ENCODE measurements around the gene RFC2. TPM values are rescaled to one million over a fixed set of nuclear protein-coding genes. Genes with fewer than 3 reads are reported as not detected.

The RFC2 gene
- polyA plus RNA-seq, 2 of the 4 experiments (the other 2 are of a cell fraction): 44.6 to 71.2 TPM

- CTCF ChIA-PET: interaction anchor here (0.8 to 2.8 kb wide), 5 partner anchors 11 to 115 kb away, joined by 3 to 19 read pairs (median 9); no protein-coding TSS in a partner anchor
- POLR2A ChIA-PET: no interaction called here
Measured at GRCh38 chr7:74182453-74183090, 71.6 kb downstream of the RFC2 start.

GRCh38 chr7:74181821-74182220 lies 72.4 kb downstream of the RFC2 start:
- ATAC-seq (no peak), FAIRE-seq (no peak), DNase-seq (ENCODE audit: low read depth in 1 of 2, low spot score in 1 of 2) (no peak)
- CTCF ChIA-PET: interaction anchor here (2.1 to 2.8 kb wide), 4 partner anchors 12 to 114 kb away, joined by 7 to 19 read pairs (median 10); no protein-coding TSS in a partner anchor
- H3K27ac ChIP-seq: no peak overlapping the region
- POLR2A ChIA-PET: no interaction called here
- no peaks in the 10 kb centered on the region for H3K9me3 ChIP-seq
- peaks cover 33% of the 10 kb centered on the region; the same call in 2 of the 3 replicates for H3K4me1 ChIP-seq
- H3K4me3 ChIP-seq: no peak overlapping the region
- WGBS (ENCODE audit: missing lambda C conversion rate): 69% methylated on average over 5 of the region's 5 CpGs
- no peak overlapping the region for H3K4me2 ChIP-seq
- TF ChIP-seq HMGXB4 (CRISPR knock-in tag; IDR thresholded peaks at IDR 0.05; ENCODE audit: borderline replicate concordance): no peak
- TF ChIP-seq FOXS1 (CRISPR knock-in tag; IDR thresholded peaks at IDR 0.05): no peak
- no peak for TF ChIP-seq SMC3 (IDR thresholded peaks at IDR 0.05)
- TF ChIP-seq REST (IDR thresholded peaks at IDR 0.05): no peak
- TF ChIP-seq BCL3 (IDR thresholded peaks at IDR 0.05): no peak
- TF ChIP-seq RAD21 (conservative IDR thresholded peaks at IDR 0.05 in 1 of 2, IDR thresholded peaks at IDR 0.05 in 1 of 2): no peak
- TF ChIP-seq POLR2A (IDR thresholded peaks at IDR 0.05; ENCODE audit: low read length): no peak
- no peak for TF ChIP-seq KDM1A (IDR thresholded peaks at IDR 0.05; ENCODE audit: low read depth)
- TF ChIP-seq CBX8 (IDR thresholded peaks at IDR 0.05): no peak
- TF ChIP-seq ATOH8 (CRISPR knock-in tag; IDR thresholded peaks at IDR 0.05; ENCODE audit: low read depth): no peak
- no peak for TF ChIP-seq CHD2 (IDR thresholded peaks at IDR 0.05; ENCODE audit: low read length, partially characterized antibody)
- TF ChIP-seq ZNF302 (CRISPR knock-in tag; IDR thresholded peaks at IDR 0.05): no peak
- no peak for TF ChIP-seq FOSL2 (IDR thresholded peaks at IDR 0.05)
- TF ChIP-seq FOSL2 (CRISPR knock-in tag; IDR thresholded peaks at IDR 0.05): no peak
- TF ChIP-seq HDAC2 (IDR thresholded peaks at IDR 0.05): no peak
- TF ChIP-seq ELK1 (IDR thresholded peaks at IDR 0.05; ENCODE audit: low read depth, low read length): no peak
- TF ChIP-seq ZFP36 (IDR thresholded peaks at IDR 0.05; ENCODE audit: borderline replicate concordance, partially characterized antibody): no peak
- TF ChIP-seq USF2 (IDR thresholded peaks at IDR 0.05): no peak
- no peak for TF ChIP-seq ESRRA (IDR thresholded peaks at IDR 0.05; ENCODE audit: borderline replicate concordance, low read length)

More at GRCh38 chr7:74182453-74183090, 71.6 kb downstream of the RFC2 start:
- peak in 1 of 2 experiments; percentile 68; a peak in 2 of 4 replicates for TF ChIP-seq CEBPB (IDR thresholded peaks at IDR 0.05)
- TF ChIP-seq BHLHE40 (IDR thresholded peaks at IDR 0.05; ENCODE audit: low read depth, low read length): no peak
- no peak for TF ChIP-seq RFX5 (IDR thresholded peaks at IDR 0.05)
- no peak for TF ChIP-seq HDAC2 (IDR thresholded peaks at IDR 0.05)
- TF ChIP-seq HOXA7 (CRISPR knock-in tag; IDR thresholded peaks at IDR 0.05): no peak
- TF ChIP-seq FOXS1 (CRISPR knock-in tag; IDR thresholded peaks at IDR 0.05): no peak
- no peak for TF ChIP-seq FOSB (CRISPR knock-in tag; IDR thresholded peaks at IDR 0.05)
- TF ChIP-seq ESRRA (IDR thresholded peaks at IDR 0.05; ENCODE audit: borderline replicate concordance, low read length): no peak
- ATAC-seq (peak; percentile 13 to 23; a peak in 4 of 6 replicates), FAIRE-seq (no peak), DNase-seq (ENCODE audit: low read depth in 1 of 2, low spot score in 1 of 2) (no peak)
- peaks cover 33% of the 10 kb centered on the region for H3K4me1 ChIP-seq
- no peak overlapping the region for H3K4me3 ChIP-seq
- H3K27ac ChIP-seq: no peak overlapping the region
- no peaks in the 10 kb centered on the region for H3K9me3 ChIP-seq
- WGBS (ENCODE audit: missing lambda C conversion rate): 88% methylated on average over 6 of the region's 6 CpGs
- no peak overlapping the region for H3K4me2 ChIP-seq
